ENCODE data around the gene MESP1.

The MESP1 gene

DNA sequence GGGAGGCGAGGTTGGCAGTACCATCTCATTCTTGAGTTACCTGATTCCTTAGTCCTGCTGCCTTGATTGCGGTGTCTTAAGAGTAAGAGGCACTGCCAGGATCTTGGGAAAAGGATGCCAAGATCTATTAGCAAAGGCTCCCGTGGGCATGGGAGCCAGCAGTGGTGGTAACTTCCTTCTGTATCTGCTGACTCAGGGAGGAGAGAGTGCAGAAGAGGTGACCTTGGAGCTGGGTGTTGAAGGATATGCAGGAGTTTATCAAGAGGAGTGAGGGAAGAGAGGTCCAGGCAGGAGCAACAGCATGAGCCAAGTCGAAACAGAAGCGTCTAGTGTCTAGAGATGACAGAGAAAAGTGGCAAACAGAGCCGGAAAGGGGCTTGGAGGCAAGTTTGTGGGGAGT, 29.6 kb upstream of the MESP1 start:
- no peak for DNase-seq (ENCODE audit: low read depth)

DNA sequence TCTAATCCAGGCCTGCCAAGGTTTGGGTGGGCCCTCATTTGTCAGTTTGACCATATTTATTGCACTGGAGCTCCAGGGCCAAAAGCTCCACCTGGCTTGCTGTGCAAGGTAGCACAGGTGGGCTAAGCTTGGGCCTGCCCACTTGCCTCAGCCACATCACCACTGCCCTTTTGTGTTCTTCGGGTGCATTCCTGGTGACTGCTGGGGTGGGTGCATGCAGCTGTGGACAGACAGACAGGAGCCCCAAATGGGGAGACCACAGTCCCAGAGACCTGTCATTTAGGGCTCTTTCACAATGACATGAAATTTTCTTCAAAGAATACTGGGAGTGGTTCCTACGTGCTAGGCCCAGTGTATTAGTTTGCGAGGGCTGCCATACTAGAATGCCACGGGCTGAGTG, 27.8 kb upstream of the MESP1 start:
- no peak for DNase-seq (ENCODE audit: low read depth)

DNA sequence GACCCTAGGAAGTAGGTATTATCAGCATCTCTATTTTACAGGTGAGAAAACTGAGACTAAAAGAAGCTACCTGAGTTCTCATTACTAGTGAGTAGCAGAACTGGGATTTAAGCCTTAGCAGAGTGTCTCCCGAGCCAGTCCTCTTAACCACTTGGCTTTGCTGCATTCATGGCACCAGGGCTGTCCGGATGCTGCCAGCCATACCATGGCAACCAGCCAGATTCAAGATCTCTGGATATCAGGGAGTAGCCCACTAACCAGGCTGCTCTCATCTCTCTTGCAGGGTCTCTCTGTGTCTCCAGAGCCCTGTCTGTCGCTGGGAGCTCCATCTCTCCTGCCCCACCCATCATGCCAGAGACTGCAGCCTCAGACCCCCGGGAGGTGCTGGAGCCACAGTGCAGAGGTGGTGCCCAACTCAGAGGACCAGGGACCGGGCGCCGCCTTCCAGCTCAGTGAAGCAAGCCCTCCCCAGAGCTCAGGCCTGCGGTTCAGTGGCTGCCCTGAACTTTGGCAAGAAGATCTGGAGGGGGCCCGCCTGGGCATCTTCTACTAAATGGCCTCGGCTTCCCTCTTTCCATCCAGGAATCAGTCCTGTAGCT, 26.8 kb upstream of the MESP1 start:
- no peak for DNase-seq (ENCODE audit: low read depth)

DNA sequence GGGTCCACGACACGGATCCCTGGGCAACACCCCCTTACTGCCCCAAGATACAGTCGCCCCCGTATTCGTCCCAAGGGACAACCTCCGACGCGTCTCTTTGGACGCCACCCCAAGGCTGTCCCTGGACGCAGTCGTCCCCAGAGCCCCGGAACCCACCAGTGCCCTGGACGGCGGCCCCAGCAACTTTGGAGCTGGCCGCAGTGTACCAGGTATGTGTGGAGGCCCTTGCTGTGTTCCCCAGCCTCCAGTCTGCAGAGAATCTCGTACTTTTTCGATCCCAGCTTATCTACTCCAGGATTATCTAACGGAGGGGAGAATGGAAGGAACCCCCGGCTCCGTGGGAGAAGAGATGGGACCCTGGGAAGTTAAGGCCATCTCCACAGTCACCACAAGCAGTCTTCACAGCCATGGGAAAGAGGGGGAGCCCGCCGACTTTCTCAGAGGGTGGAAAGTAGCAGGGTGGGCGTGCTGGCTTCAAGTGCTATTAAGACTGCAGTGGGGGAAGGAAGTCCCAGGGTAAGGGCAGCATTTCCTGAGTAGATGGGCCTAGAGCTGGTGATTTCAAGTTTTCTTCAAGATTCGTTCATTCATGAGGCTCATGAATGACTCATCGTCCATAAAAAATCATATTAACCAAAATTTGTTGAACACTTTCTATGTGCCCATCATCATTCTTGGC, 26.2 kb upstream of the MESP1 start:
- DNase-seq (ENCODE audit: low read depth), result no peak

- DNase-seq (ENCODE audit: low read depth), result peak; percentile 49
Observed at GRCh38 chr15:89776274-89777072, 25.4 kb upstream of the MESP1 start, which contains the start of gene MESP2. MESP2 (plus strand) TSS chr15:89776332; CDS start chr15:89776358, 26 bp downstream.

DNA sequence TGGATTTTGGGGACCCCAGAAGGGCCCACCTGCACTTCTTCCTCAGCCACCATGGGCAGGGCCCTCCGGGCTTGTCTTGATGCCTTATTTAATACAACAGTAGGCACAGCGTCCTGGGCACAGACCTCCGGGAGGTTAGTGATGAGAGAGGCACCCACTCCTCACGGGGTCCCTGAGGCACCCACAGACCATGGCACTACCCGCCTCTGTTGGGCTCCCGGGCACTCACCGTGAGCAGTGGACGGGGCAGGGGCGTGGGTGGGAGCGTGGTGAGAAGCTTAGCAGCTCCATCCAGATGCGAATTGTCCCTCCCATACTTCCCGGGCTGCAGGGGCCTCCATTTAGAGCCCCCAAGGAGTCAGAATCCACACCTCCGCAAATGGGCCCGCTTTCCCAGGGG, 24.8 kb upstream of the MESP1 start:
- no peak for DNase-seq (ENCODE audit: low read depth)

GRCh38 chr15:89774492-89774891, 23.4 kb upstream of the MESP1 start:
- no peak for DNase-seq (ENCODE audit: low read depth)

DNA sequence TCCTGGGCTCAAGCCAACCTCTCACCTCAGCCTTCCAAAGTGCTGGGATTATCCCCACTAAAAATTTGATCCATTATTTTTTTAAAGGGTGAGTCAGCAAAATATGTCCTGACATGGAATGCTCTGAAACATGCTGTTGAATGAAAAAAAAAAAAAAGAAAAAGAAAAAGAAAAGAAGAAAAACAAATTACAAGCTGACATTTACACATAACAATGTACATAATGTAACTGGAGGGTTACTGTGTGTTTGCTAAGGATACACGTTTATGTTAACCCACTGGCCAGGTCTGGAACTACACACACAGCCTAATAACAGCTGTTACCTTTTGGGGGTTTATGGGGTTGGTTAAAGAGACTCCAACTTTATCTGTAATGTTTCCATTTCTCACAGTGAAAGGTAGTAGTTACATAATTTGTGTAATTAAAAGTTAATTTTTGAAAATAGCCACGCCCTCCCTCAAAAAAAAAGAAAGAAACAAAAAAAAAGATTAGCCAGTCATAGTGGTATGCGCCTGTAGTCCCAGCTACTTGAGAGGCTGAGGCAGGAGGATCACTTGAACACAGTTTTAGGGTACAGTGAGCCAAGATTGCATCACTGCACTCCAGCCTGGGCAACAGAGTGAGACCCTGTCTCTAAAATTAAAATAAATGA, 22.0 kb upstream of the MESP1 start:
- no peak for DNase-seq (ENCODE audit: low read depth)

DNA sequence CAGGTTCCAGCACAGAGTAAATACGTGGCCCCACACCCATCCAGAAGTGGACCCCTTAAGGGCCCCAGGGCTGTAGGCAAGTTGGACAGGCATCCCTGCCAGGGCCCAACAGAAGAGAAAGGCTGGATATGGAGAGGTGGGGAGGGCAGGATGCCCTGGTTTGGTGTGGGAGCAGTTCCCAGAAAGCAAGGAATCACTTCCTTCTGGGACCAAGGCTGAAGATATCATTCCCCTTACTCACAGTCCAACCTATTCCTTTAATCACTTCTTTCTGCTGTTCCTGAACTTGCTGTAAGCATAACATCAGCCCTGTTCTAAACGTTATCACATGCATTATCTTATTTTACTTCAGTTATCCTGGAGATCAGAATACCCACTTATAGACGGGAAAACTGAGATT, 19.0 kb upstream of the MESP1 start:
- DNase-seq (ENCODE audit: low read depth), result peak; percentile 60

GRCh38 chr15:89769366-89769765, 18.3 kb upstream of the MESP1 start:
- DNase-seq (ENCODE audit: low read depth), result no peak

- no peak for DNase-seq (ENCODE audit: low read depth)
Observed at GRCh38 chr15:89768071-89768500, 17.0 kb upstream of the MESP1 start.

DNA sequence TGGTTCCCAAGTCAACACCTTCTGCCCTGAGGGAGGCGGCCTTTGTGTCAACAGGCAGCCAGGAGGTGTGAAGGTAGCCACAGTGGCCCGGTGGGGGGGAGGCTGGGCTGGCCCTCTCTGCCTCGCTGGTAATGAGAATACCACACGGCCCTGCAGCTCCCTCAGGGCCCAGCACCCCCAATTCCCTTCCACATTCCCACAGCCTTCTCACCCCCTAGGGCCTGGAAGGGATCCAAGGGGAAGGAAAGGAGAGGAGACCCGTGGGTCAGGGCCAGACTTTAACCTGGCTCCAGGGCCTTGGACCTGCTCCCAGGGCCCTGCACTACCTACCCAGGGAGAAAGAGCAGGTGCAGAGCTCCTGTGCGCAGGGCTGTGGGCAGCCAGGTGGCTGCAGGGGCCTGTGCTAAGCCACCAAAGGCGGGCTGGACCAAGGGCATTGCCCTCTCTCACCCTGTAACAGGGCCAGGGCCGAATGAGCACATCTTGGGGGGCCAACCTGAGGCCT, 16.4 kb upstream of the MESP1 start:
- no peak for DNase-seq (ENCODE audit: low read depth)

GRCh38 chr15:89766357-89767311, 15.6 kb upstream of the MESP1 start:
- no peak for DNase-seq (ENCODE audit: low read depth)

GRCh38 chr15:89765694-89766093, 14.6 kb upstream of the MESP1 start:
- DNase-seq (ENCODE audit: low read depth), result no peak

DNA sequence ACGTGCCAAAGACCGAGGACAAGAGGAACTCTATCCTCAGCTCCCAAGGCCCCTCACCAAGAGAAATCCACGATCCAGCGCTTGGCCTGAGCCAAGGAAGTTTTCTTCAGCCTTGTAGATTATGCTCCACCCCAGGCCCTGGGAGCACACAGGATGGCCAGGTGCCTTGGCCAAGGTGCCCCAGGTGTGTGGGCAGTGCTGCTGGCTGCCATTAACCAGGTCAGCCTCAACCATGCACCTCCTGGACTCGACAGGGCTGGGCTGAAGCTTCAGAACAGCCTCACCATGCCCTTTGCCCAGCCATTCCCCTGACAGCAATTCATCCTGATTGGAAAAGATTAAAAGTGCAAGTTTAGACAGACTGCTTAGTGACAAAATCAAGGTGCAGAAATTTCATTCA, 10.9 kb upstream of the MESP1 start:
- DNase-seq (ENCODE audit: low read depth), result no peak

- no peak for DNase-seq (ENCODE audit: low read depth)
Observed at GRCh38 chr15:89761009-89761831, 10.2 kb upstream of the MESP1 start.

DNA sequence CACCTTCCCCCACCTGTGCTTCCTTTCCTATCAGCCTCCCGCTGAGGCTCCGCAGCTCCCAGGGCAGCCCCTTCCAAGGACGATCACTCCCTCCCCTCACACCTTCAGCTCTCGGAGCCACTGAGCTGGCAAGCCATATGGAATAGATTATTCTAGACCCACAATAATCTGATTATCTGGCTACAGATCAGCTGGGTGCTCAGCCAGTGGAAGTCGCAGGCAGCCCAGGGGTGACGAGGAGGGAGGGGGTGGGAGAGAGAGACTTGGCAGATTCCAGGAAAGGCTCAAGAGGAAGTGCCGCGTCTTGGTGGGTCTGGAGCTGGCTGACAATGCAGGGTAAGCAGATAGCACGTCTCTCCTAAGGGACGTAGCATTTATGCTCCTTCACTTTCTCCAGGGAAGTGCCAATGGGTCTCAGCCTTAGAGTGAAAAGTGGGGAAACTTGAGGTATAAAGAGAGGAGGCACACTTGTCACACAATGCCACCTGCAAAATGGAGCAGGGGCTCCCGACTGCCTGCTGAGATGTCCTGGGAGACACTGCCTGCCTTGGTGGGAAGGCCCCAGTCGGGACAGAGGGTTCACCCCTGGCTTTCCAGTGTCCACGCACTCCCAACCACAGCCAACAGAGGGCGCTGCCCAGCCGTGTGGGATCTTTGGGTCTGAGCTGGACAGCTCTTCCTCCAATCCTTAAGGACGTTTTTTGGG, 9.4 kb upstream of the MESP1 start:
- DNase-seq (ENCODE audit: low read depth), result peak; percentile 44

DNA sequence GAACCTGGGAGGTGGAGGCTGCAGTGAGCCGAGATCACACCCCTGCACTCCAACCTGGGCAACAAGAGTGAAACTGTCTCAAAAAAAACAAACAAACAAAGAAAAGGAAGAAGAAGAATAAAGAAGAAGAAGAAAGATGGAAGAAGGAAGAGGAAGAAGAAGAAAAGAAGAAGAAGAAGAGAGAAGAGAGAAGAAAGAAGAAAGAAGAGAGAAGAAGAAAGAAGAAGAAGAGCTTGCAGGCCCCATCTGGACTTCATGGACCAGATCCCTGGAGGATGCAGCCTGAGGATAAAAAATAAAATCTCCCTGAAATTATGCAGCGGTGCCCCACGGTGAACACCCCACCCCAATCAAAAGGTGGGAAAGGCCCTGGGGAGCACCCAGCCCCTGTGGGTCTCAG, 8.8 kb upstream of the MESP1 start:
- no peak for DNase-seq (ENCODE audit: low read depth)

DNA sequence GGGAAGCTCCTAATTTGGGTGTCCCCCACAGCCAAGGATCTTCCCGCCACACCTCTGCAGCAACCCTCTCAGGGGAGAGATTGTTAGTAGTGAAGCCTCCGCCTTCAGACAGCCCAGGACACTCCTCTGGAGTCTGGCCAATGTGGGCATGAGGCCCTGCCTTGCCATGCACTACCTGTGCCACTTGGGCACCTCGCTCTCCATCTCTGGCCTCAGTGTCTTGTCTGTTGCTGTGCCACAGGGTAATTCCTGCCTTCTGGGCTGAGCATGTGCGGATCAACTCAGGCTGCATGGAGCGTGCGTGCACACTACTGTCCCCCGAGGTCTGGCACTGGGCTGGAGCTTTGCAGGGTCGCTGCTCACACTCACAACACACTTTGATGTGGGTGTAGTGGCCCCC, 7.9 kb upstream of the MESP1 start:
- no peak for DNase-seq (ENCODE audit: low read depth)

DNA sequence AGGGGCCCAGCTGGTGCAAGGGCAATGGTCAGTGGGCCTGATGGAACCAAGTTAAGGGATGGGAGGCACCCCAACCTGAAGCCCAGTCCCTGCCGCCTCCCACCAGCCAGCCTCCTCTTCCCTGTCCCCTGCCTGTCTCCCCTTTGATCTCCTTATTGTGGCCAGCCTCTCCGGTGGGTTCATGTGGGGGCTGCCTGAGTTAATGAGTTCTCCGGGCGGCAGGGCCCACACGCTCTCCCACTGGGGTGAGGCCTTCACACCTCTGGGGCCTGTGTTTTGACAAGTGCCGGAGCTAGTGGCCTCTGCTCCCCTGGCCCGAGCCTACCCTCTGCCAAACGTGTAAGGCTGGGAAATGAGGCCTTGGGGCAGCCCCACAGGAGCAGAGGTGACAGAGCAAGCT, 7.2 kb upstream of the MESP1 start:
- no peak for DNase-seq (ENCODE audit: low read depth)
